ENCODE results near the gene TMEM91.

- TF ChIP-seq CTCF (IDR thresholded peaks at IDR 0.05; ENCODE audit: control extremely low read depth in 1 of 3, insufficient read depth in 1 of 3, low read depth in 1 of 3, low read length in 3 of 3) (no peak), SP1 (IDR thresholded peaks at IDR 0.05; ENCODE audit: low read depth, low read length) (no peak)
Measured at GRCh38 chr19:41364524-41365391, 11.6 kb upstream of the TMEM91 start.

Measured in H1 (cell line).